ENCODE results near the gene PPARG. TPM values are rescaled to one million over a fixed set of nuclear protein-coding genes. Genes with fewer than 3 reads are reported as not detected.

Gene PPARG
- total RNA-seq, 4 donors from 2014 or later, result 16.9 to 146 (median 117) TPM

DNA sequence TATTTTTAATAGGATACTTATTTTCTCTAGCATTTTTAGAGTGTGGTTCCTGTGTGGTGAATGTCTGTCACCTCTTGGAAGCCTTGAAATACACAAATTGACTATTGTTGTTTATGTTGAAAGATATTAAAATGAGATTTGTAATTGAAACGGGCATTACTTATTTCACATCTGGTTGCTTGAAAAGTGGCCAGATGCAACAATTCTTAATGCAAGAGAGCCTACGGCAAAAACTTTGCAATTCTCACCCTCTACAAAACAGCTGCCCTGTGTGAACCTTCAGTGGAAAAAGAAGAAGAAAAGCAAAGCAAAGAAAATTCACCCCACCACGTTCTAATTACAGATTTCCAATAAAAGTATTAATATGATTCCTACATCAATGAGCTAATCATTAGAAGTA lies 46.6 kb downstream of the PPARG start:
- in situ Hi-C loops (cut with MboI; ENCODE audit: low pct_ligation_motif_present in 1 of 4, low pct_unique_long_range_greater_than_20kb in 1 of 4, low sequenced_read_pairs in 3 of 4) (no loop called here), intact Hi-C loops (cut with DNase I; ENCODE audit: low total_unique reads) (no loop called here)
- TF ChIP-seq POLR2A (IDR thresholded peaks at IDR 0.05) (no peak), POLR2AphosphoS5 (IDR thresholded peaks at IDR 0.05) (no peak), EP300 (IDR thresholded peaks at IDR 0.05; ENCODE audit: low read depth) (no peak)
- TF ChIP-seq, protein P1, sequence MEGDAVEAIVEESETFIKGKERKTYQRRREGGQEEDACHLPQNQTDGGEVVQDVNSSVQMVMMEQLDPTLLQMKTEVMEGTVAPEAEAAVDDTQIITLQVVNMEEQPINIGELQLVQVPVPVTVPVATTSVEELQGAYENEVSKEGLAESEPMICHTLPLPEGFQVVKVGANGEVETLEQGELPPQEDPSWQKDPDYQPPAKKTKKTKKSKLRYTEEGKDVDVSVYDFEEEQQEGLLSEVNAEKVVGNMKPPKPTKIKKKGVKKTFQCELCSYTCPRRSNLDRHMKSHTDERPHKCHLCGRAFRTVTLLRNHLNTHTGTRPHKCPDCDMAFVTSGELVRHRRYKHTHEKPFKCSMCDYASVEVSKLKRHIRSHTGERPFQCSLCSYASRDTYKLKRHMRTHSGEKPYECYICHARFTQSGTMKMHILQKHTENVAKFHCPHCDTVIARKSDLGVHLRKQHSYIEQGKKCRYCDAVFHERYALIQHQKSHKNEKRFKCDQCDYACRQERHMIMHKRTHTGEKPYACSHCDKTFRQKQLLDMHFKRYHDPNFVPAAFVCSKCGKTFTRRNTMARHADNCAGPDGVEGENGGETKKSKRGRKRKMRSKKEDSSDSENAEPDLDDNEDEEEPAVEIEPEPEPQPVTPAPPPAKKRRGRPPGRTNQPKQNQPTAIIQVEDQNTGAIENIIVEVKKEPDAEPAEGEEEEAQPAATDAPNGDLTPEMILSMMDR (IDR thresholded peaks at IDR 0.05), result no peak
- Histone ChIP-seq H3K9me3 (no peaks in the 10 kb centered on the region), H3K36me3 (no peaks in the 10 kb centered on the region), H3K27me3 (no peaks in the 10 kb centered on the region), H3K27ac (no peak overlapping the region), H3K4me1 (peaks cover 2 to 25% (median 15%) of the 10 kb centered on the region in 4 donors), H3K4me3 (no peak overlapping the region)
- WGBS, 2 donors (ENCODE audit: low coverage in 1 of 2), result 75 to 79% methylated on average over 3 of the region's 3 CpGs
- no peak for DNase-seq

DNA sequence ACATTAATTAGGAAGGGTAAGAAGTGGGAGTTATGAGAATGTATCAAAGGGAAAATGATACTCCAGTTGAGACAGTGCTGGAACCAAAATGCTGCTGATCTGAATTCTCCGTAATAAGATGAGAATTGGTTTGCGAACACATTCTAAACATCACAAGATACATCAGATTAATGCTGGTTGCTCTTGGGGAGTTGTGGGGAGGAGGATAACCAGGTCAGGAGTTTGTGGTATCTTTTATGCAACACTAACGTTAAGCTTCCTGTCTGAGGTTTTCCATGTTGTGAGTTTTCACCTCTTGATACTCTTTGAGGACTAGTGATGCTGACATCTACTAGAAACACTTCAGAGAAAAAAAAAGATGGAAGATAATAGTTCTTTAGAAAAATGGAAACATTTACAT lies 47.2 kb downstream of the PPARG start:
- in situ Hi-C loops (cut with MboI; ENCODE audit: low pct_ligation_motif_present in 1 of 4, low pct_unique_long_range_greater_than_20kb in 1 of 4, low sequenced_read_pairs in 3 of 4) (no loop called here), intact Hi-C loops (cut with DNase I; ENCODE audit: low total_unique reads) (no loop called here)
- H3K4me1 ChIP-seq, result peaks cover 6 to 26% (median 16%) of the 10 kb centered on the region in 4 donors
- H3K27ac ChIP-seq, result no peak overlapping the region
- no peak for TF ChIP-seq POLR2A (IDR thresholded peaks at IDR 0.05)
- no peak for TF ChIP-seq EP300 (IDR thresholded peaks at IDR 0.05; ENCODE audit: low read depth)
- TF ChIP-seq POLR2AphosphoS5 (IDR thresholded peaks at IDR 0.05), result no peak
- TF ChIP-seq, protein P1 (IDR thresholded peaks at IDR 0.05), result no peak
- no peaks in the 10 kb centered on the region for H3K27me3 ChIP-seq
- H3K36me3 ChIP-seq, result no peaks in the 10 kb centered on the region
- H3K4me3 ChIP-seq, result no peak overlapping the region
- WGBS, 2 donors (ENCODE audit: low coverage in 1 of 2), result 71 to 80% methylated on average over 3 of the region's 3 CpGs
- H3K9me3 ChIP-seq, result no peaks in the 10 kb centered on the region
- no peak for DNase-seq

DNA sequence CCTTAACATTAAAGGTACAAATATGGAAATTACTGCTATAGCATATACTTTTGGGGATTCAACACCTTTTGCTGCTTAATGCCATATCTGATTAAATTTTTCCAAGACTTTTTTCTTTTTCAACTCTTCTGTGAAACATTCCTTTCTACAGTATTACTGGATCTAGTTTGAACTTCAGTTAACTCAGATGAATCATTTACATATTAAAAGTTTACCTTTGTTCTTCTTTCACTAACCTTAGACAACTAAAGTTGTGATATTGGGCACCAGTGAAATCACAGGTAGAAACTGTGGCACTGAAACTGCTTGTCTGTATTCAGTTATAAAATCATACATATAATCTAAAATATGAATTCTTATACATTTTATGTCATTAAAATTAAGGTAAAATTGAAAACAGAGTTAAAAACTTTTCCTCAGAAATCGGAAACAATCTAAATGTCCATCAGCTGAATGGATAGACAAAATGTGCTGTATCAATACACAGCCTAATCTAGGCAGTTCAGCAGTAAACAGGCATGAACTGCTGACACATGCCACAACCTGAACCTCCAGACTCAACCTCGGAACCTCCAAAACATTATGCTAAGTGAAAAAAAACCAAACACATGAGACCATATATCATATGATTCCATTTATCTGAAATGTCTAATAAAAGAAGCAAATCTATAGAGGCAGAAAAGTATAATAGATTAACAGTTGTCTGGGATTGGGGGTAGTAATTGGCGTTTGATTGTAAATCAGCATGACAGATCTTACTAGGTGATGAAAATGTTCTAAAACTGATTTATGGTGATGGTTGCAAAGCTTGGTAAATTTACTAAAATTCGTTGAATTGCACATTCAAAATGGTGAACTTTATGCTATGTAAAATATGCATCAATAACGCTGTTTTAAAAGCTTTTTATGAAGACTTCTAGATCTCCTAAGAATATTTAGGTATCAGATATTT lies 50.0 kb downstream of the PPARG start:
- no peak overlapping the region for H3K4me3 ChIP-seq
- TF ChIP-seq EP300 (IDR thresholded peaks at IDR 0.05; ENCODE audit: low read depth) (no peak), POLR2AphosphoS5 (IDR thresholded peaks at IDR 0.05) (no peak), POLR2A (IDR thresholded peaks at IDR 0.05) (no peak)
- TF ChIP-seq, protein P1 (IDR thresholded peaks at IDR 0.05), result no peak
- 83 to 92% methylated on average over 5 of the region's 5 CpGs for WGBS, 2 donors (ENCODE audit: low coverage in 1 of 2)
- H3K4me1 ChIP-seq, result peaks cover 6 to 26% (median 16%) of the 10 kb centered on the region in 4 donors
- H3K27ac ChIP-seq, result no peak overlapping the region
- intact Hi-C loops (cut with DNase I; ENCODE audit: low total_unique reads), result no loop called here
- no peak for DNase-seq
- H3K27me3 ChIP-seq, result no peaks in the 10 kb centered on the region
- no peaks in the 10 kb centered on the region for H3K36me3 ChIP-seq
- in situ Hi-C loops (cut with MboI; ENCODE audit: low pct_ligation_motif_present in 1 of 4, low pct_unique_long_range_greater_than_20kb in 1 of 4, low sequenced_read_pairs in 3 of 4), result no loop called here
- no peaks in the 10 kb centered on the region for H3K9me3 ChIP-seq

DNA sequence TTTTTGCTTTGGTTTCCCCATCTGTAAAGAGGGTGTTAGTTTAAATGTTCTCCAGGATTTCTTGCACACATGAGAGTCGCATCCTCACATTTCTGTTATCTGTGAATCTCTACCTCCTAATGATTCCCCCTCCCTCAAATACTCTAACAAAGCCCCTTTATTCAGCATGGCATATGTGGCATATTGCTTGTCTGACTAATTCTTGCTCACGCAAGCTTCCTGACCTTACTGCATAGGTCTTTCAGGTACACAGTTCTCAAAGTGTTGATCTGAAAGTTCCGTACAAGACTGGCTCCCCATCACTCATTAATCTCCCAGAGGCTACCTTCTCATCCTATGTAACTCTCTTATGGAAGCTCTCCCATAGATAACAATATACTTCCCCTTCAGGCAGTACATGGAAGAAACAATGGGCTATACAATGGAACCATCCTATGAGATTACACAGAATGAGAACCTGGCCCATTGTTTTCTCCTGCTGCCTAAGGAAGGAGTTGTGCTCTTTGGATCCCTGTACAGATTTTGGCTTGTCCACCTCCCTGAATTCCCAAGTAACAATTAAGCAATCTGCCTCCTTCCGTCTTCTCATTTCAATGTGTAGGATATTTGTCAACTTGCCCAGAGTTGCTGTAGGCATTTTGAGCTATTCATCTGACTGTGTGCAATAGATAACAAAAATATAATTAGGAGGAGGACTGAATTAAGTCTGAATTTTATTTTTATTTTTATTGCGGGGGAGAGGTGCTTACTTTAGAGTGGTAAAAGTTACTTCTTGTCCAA lies 51.0 kb downstream of the PPARG start:
- H3K9me3 ChIP-seq, result no peaks in the 10 kb centered on the region
- no peak overlapping the region for H3K4me3 ChIP-seq
- H3K4me1 ChIP-seq, result peaks cover 6 to 26% (median 16%) of the 10 kb centered on the region in 4 donors
- DNase-seq, result no peak
- H3K27ac ChIP-seq, result no peak overlapping the region
- H3K27me3 ChIP-seq, result no peaks in the 10 kb centered on the region
- in situ Hi-C loops (cut with MboI; ENCODE audit: low pct_ligation_motif_present in 1 of 4, low pct_unique_long_range_greater_than_20kb in 1 of 4, low sequenced_read_pairs in 3 of 4) (no loop called here), intact Hi-C loops (cut with DNase I; ENCODE audit: low total_unique reads) (no loop called here)
- TF ChIP-seq POLR2A (IDR thresholded peaks at IDR 0.05) (no peak), POLR2AphosphoS5 (IDR thresholded peaks at IDR 0.05) (no peak), EP300 (IDR thresholded peaks at IDR 0.05; ENCODE audit: low read depth) (no peak)
- TF ChIP-seq, protein P1 (IDR thresholded peaks at IDR 0.05), result no peak
- WGBS, 2 donors (ENCODE audit: low coverage in 1 of 2), result 81 to 91% methylated on average over 3 to 5 of the region's 5 CpGs
- H3K36me3 ChIP-seq, result no peaks in the 10 kb centered on the region
